ENCODE data around the gene PDZD2.
"Not testable (repeated sequence)": the region's sequence is repeated elsewhere in the genome, so short reads cannot be mapped to it uniquely, and the experiment has no call there.

- not testable (repeated sequence) for TF ChIP-seq EZH2 (IDR thresholded peaks at IDR 0.05; ENCODE audit: low read depth, unreplicated experiment); CTCF (conservative IDR thresholded peaks at IDR 0.05; ENCODE audit: low read depth in 2 of 2); CREB1 (CRISPR knock-in tag; IDR thresholded peaks at IDR 0.05; ENCODE audit: low read depth); POLR2AphosphoS5 (IDR thresholded peaks at IDR 0.05; ENCODE audit: low read depth); EZH2phosphoT487 (IDR thresholded peaks at IDR 0.05; ENCODE audit: unreplicated experiment)
These were observed 400.2 kb downstream of the PDZD2 start for GRCh38 chr5:32039133-32039532.

All from GM23338 (cell line).